LNCAP (cell line): ENCODE data around the gene MRPL52.

Source experiments
- TF ChIP-seq, protein P1 (sequence below): fragments of 450-650 bp; IDR thresholded peaks from 2 replicates; pipeline ENCODE4 v1.5.1; 2017; ENCODE audit warnings: mild to moderate bottlenecking

MRPL52 gene

DNA sequence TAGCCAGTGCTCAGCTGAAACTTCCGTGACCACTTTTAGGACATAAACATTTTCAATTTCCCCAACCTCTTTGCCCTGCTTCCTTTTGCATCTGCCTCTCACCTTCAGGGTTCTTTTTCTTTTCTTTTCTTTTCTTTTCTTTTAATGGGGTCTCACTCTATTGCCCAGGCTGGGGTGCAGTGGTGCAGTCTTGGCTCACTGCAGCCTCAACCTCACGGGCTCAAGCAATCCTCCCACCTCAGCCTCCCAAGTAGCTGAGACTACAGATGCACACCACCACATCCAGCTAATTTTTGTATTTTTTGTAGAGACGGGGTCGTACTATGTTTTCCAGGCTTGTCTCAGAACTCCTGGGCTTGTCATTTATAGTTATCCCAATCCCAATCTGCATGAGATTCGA lies 37.2 kb downstream of the MRPL52 start:
- TF ChIP-seq, protein P1, sequence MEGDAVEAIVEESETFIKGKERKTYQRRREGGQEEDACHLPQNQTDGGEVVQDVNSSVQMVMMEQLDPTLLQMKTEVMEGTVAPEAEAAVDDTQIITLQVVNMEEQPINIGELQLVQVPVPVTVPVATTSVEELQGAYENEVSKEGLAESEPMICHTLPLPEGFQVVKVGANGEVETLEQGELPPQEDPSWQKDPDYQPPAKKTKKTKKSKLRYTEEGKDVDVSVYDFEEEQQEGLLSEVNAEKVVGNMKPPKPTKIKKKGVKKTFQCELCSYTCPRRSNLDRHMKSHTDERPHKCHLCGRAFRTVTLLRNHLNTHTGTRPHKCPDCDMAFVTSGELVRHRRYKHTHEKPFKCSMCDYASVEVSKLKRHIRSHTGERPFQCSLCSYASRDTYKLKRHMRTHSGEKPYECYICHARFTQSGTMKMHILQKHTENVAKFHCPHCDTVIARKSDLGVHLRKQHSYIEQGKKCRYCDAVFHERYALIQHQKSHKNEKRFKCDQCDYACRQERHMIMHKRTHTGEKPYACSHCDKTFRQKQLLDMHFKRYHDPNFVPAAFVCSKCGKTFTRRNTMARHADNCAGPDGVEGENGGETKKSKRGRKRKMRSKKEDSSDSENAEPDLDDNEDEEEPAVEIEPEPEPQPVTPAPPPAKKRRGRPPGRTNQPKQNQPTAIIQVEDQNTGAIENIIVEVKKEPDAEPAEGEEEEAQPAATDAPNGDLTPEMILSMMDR = no peak

- TF ChIP-seq, protein P1 = no peak
Observed at GRCh38 chr14:22870811-22871223, 41.1 kb downstream of the MRPL52 start.

GRCh38 chr14:22871224-22872032 lies 41.7 kb downstream of the MRPL52 start, which contains the start of gene LRP10:
Gene LRP10, plus strand, starts transcription at chr14:22871740. Its CDS starts 564 bp downstream, at chr14:22872304.
- TF ChIP-seq, protein P1 = no peak

DNA sequence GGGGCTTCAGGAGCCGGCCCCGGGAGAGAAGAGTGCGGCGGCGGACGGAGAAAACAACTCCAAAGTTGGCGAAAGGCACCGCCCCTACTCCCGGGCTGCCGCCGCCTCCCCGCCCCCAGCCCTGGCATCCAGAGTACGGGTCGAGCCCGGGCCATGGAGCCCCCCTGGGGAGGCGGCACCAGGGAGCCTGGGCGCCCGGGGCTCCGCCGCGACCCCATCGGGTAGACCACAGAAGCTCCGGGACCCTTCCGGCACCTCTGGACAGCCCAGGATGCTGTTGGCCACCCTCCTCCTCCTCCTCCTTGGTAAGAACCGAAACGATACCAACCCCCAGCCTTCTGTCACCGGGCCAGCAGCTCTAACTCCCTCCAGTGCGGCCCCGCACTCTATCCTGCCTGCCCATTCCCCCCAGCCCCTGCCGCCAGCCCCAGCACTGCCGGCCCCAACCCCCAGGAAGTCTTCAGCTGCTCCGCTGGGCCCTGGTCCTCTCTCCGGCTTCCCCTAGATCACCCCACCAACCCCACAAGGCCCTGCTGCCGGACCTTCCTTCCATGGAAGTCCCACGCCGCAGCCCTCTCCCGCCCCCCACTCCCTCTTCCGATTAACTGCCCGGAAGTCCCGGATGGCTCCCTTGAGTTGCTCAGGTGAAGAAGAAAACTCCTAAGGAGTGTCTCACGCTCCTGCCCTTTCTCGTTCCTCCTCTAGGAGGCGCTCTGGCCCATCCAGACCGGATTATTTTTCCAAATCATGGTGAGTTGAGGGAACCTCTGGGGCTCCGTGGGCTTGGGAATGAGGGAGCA lies 42.5 kb downstream of the MRPL52 start:
- TF ChIP-seq, protein P1 = peak; percentile 96

DNA sequence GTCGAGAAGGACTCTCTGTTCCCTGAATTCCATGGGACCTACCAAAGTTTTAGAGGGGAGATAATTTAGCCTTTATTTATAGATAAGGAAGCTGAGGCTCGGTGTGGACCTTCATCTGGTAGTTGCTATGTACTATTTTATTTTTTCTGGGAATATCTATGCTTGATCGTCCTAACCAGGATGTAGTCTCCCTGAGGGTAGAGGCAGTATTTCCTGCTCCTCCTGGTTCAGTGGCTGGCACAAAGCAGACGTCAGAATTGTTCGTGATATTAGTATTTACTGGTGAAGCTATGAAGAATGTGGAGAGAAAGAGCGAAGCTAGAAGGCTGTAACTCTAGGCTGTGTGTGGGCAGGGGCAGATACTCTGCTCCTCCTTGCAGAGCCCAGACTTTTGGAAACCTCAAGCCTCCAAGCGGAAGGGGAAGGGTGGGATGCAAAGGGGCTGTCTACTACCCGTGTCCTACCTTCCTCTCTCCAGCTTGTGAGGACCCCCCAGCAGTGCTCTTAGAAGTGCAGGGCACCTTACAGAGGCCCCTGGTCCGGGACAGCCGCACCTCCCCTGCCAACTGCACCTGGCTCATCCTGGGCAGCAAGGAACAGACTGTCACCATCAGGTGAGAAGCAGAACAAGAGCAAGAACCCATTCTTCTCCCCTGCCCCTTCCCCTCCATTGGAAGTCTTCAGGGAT lies 43.3 kb downstream of the MRPL52 start:
- TF ChIP-seq, protein P1 = peak; percentile 32; the same call in 1 of the 2 replicates

GRCh38 chr14:22875003-22875747 lies 45.5 kb downstream of the MRPL52 start:
- TF ChIP-seq, protein P1 = no peak
